RWPE2 (cell line): ENCODE results near the gene DRICH1.
"Not testable (repeated sequence)": the region's sequence is repeated elsewhere in the genome, so short reads cannot be mapped to it uniquely, and the experiment has no call there.

Source experiments
- ATAC-seq: fragments of 200-7000 bp; cut with Tn5 transposase; 3 replicates; pipeline ENCODE4 v1.9.1; 2021; ENCODE audit warnings: low read depth
- DNase-seq: peaks from one replicate; pipeline ENCODE4 v3.0.0-alpha.2; 2020; ENCODE audit warnings: low spot score
- H3K27ac ChIP-seq: fragments of 450-650 bp; 2 replicates; pipeline ENCODE4 v1.5.1; 2017; ENCODE audit warnings: mild to moderate bottlenecking; ENCODE audit not compliant: poor library complexity, severe bottlenecking
- H3K27me3 ChIP-seq: fragments of 250-450 bp; sonication (Bioruptor Pico); 2 replicates; pipeline ENCODE4 v1.5.1; 2021; ENCODE audit warnings: mild to moderate bottlenecking, moderate library complexity; ENCODE audit not compliant: insufficient read depth, poor library complexity, severe bottlenecking
- H3K36me3 ChIP-seq: fragments of 250-450 bp; sonication (Bioruptor Pico); 2 replicates; pipeline ENCODE4 v1.5.1; 2020; ENCODE audit warnings: low read depth, mild to moderate bottlenecking, moderate library complexity
- H3K4me1 ChIP-seq: fragments of 250-450 bp; sonication (Bioruptor Pico); 2 replicates; pipeline ENCODE4 v1.5.1; 2021; ENCODE audit warnings: mild to moderate bottlenecking, moderate library complexity; ENCODE audit not compliant: insufficient read depth, poor library complexity, severe bottlenecking
- H3K4me3 ChIP-seq: fragments of 250-450 bp; sonication (Bioruptor Pico); 2 replicates; pipeline ENCODE4 v1.5.1; 2021; ENCODE audit warnings: mild to moderate bottlenecking, moderate library complexity; ENCODE audit not compliant: severe bottlenecking
- H3K9me3 ChIP-seq: fragments of 250-450 bp; sonication (Bioruptor Pico); 2 replicates; pipeline ENCODE4 v1.5.1; 2021; ENCODE audit warnings: mild to moderate bottlenecking, moderate library complexity; ENCODE audit not compliant: severe bottlenecking
- TF ChIP-seq, protein P1 (sequence below): fragments of 450-650 bp; IDR thresholded peaks from one replicate; pipeline ENCODE4 v1.5.1; 2017; ENCODE audit warnings: mild to moderate bottlenecking, moderate library complexity; ENCODE audit not compliant: poor library complexity, severe bottlenecking

The DRICH1 gene

GRCh38 chr22:23652286-23652685 is 20.2 kb upstream of the DRICH1 start:
- H3K9me3 ChIP-seq, result no peaks in the 10 kb centered on the region
- DNase-seq, result no peak
- no peak overlapping the region for H3K4me3 ChIP-seq
- H3K36me3 ChIP-seq, result no peaks in the 10 kb centered on the region
- TF ChIP-seq, protein P1, sequence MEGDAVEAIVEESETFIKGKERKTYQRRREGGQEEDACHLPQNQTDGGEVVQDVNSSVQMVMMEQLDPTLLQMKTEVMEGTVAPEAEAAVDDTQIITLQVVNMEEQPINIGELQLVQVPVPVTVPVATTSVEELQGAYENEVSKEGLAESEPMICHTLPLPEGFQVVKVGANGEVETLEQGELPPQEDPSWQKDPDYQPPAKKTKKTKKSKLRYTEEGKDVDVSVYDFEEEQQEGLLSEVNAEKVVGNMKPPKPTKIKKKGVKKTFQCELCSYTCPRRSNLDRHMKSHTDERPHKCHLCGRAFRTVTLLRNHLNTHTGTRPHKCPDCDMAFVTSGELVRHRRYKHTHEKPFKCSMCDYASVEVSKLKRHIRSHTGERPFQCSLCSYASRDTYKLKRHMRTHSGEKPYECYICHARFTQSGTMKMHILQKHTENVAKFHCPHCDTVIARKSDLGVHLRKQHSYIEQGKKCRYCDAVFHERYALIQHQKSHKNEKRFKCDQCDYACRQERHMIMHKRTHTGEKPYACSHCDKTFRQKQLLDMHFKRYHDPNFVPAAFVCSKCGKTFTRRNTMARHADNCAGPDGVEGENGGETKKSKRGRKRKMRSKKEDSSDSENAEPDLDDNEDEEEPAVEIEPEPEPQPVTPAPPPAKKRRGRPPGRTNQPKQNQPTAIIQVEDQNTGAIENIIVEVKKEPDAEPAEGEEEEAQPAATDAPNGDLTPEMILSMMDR, result no peak
- no peaks in the 10 kb centered on the region for H3K4me1 ChIP-seq
- H3K27me3 ChIP-seq, result no peaks in the 10 kb centered on the region
- H3K27ac ChIP-seq, result no peak overlapping the region
- no peak for ATAC-seq

- TF ChIP-seq, protein P1, result no peak
- Histone ChIP-seq H3K9me3 (no peaks in the 10 kb centered on the region), H3K4me1 (no peaks in the 10 kb centered on the region), H3K4me3 (no peak overlapping the region), H3K27ac (no peak overlapping the region), H3K27me3 (no peaks in the 10 kb centered on the region), H3K36me3 (no peaks in the 10 kb centered on the region)
- no peak for ATAC-seq
- DNase-seq, result no peak
These were observed 19.6 kb upstream of the DRICH1 start for GRCh38 chr22:23651676-23652075.

GRCh38 chr22:23649071-23649501 is 17.0 kb upstream of the DRICH1 start:
- no peaks in the 10 kb centered on the region for H3K4me1 ChIP-seq
- no peak overlapping the region for H3K4me3 ChIP-seq
- no peaks in the 10 kb centered on the region for H3K27me3 ChIP-seq
- no peaks in the 10 kb centered on the region for H3K9me3 ChIP-seq
- no peak for DNase-seq
- no peak for ATAC-seq
- H3K36me3 ChIP-seq, result no peaks in the 10 kb centered on the region
- H3K27ac ChIP-seq, result no peak overlapping the region
- TF ChIP-seq, protein P1, result no peak

DNA sequence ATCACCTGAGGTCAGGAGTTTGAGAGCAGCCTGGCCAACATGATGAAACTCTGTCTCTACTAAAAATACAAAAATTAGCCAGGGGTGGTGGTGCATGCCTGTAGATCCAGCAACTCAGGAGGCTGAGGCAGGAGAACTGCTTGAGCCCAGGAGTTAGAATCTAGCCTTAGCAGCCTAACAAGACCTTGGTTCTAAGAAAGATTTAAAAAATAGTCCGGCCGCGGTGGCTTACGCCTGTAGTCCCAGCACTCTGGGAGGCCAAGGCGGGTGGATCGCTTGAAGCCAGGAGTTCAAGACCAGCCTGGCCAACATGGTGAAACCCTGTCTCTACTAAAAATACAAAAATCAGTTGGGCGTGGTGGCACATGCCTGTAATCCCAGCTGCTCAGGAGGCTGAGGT is 14.4 kb upstream of the DRICH1 start:
- H3K4me3 ChIP-seq, ATAC-seq: not testable (repeated sequence)

DNA sequence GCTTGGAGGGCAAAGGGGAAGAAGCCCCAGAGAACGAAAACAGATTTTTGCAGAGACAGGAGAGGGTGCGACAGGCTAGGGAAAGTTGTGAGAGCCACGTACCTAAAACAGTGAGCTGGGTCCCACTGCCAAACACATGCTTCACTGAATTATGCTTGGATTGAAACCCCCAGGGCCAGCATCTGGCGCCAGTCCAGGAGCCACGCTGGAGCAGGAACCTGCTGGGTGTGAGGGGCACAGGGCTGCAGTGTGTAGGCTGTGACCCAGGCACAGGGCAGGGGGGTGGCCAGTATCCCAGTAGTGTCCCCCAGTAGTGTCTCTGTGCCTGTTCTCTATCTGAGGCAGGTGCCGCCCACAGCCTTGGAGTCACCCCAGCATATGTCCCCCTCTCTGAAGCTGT is 8.1 kb upstream of the DRICH1 start:
- DNase-seq, ATAC-seq, H3K9me3 ChIP-seq, H3K27me3 ChIP-seq, H3K27ac ChIP-seq, H3K4me3 ChIP-seq, H3K4me1 ChIP-seq, H3K36me3 ChIP-seq: not testable (repeated sequence)

More for the DNA sequence above, 14.4 kb upstream of the DRICH1 start:
- H3K36me3 ChIP-seq, H3K9me3 ChIP-seq, H3K4me1 ChIP-seq, DNase-seq, H3K27ac ChIP-seq, H3K27me3 ChIP-seq: not testable (repeated sequence)

GRCh38 chr22:23639661-23640060 is 7.5 kb upstream of the DRICH1 start:
- TF ChIP-seq, protein P1, result no peak
- Histone ChIP-seq H3K27me3 (no peaks in the 10 kb centered on the region), H3K4me1 (no peaks in the 10 kb centered on the region), H3K36me3 (no peaks in the 10 kb centered on the region), H3K27ac (no peak overlapping the region), H3K4me3 (no peak overlapping the region), H3K9me3 (no peaks in the 10 kb centered on the region)
- no peak for DNase-seq
- no peak for ATAC-seq
